HCT116 (cell line): ENCODE measurements around the gene SNN. TPM values are rescaled to one million over a fixed set of nuclear protein-coding genes. Genes with fewer than 3 reads are reported as not detected.

Experiments
- ATAC-seq: fragments of 200-7000 bp; cut with Tn5 transposase; 2 replicates; pipeline ENCODE4 v1.9.1; 2020; ENCODE audit warnings: mild to moderate bottlenecking, moderate library complexity
- BruUV-seq: library from RNA; stranded (reverse); fragments of 400-500 nt; replicated peaks from 2 replicates; lab custom pipeline; 2021; lab: Mats Ljungman, UMichigan
- CTCF ChIA-PET: fragments of 300-600 bp; sonication (Branson Sonifier 250); formaldehyde crosslinking; loops from one replicate; lab custom pipeline; 2021; ENCODE audit warnings: antibody characterized with exemption; lab: Charles Lee
- POLR2A ChIA-PET: fragments of 300-600, 350-600 bp; sonication (Branson Sonifier 250); formaldehyde crosslinking; loops from one replicate; lab custom pipeline; 2021; ENCODE audit warnings: antibody characterized with exemption; lab: Charles Lee
- RAD21 ChIA-PET, 2 experiments: fragments of 300-600 bp; sonication (Branson Sonifier 250); formaldehyde crosslinking; loops; one replicate each; lab custom pipeline; 2023; ENCODE audit warnings: low total read pairs in 2 of 2; ENCODE audit not compliant: uncharacterized antibody in 2 of 2, unreplicated experiment in 2 of 2, low non-redundant PET in 1 of 2; lab: Charles Lee
- DNase-seq: peaks from one replicate; pipeline ENCODE4 v3.0.0-alpha.2; 2010; ENCODE audit warnings: low read depth, low spot score
- H2AFZ ChIP-seq: fragments of 200-600 bp; shearing (Covaris generic), sonication (generic); 2 replicates; pipeline ENCODE4 v1.6.1; 2017; ENCODE audit warnings: low read depth, mixed run types, mixed read lengths, antibody characterized with exemption, low read length; ENCODE audit not compliant: poor library complexity, severe bottlenecking
- H3K27ac ChIP-seq: 2 replicates; pipeline ENCODE4 v1.5.1; 2012; ENCODE audit warnings: low read depth, low read length
- H3K27me3 ChIP-seq: fragments of 200-600 bp; sonication (generic); 2 replicates; pipeline ENCODE4 v1.6.1; 2016; ENCODE audit warnings: mixed run types, low read length, mixed read lengths; ENCODE audit not compliant: insufficient read depth
- H3K36me3 ChIP-seq, 2 experiments: fragments of 200-500 bp in 1 of 2; fragments of 200-600 bp in 1 of 2; sonication (Bioruptor generic) in 1 of 2; sonication (generic) in 1 of 2; 2 replicates each; pipeline versions ENCODE4 v1.5.1 to v1.6.1; 2014 to 2016; ENCODE audit warnings: low read length in 2 of 2, inconsistent platforms in 1 of 2, mixed read lengths in 1 of 2, mixed run types in 1 of 2; ENCODE audit not compliant: insufficient read depth in 2 of 2, control insufficient read depth in 1 of 2
- H3K4me1 ChIP-seq, 2 experiments: fragments of 200-600 bp in 1 of 2; sonication (generic) in 1 of 2; 2 replicates each; pipeline versions ENCODE4 v1.5.1 to v1.6.1; 2012 to 2017; ENCODE audit warnings: low read length in 2 of 2, inconsistent platforms in 1 of 2, mild to moderate bottlenecking in 1 of 2, mixed read lengths in 1 of 2, mixed run types in 1 of 2, moderate library complexity in 1 of 2; ENCODE audit not compliant: insufficient read depth in 2 of 2, control insufficient read depth in 1 of 2
- H3K4me2 ChIP-seq: fragments of 200-600 bp; sonication (generic); 2 replicates; pipeline ENCODE4 v1.6.1; 2017; ENCODE audit warnings: mixed run types, low read length, mixed read lengths
- H3K4me3 ChIP-seq, 2 experiments: fragments of 200-600 bp in 1 of 2; sonication (generic) in 1 of 2; replicated peaks in 1 of 2; 2 replicates each; pipeline ENCODE4 v1.5.1; 2011 to 2016; ENCODE audit warnings: low read length in 2 of 2, control low read depth in 1 of 2, low read depth in 1 of 2, mild to moderate bottlenecking in 1 of 2, mixed read lengths in 1 of 2, mixed run types in 1 of 2
- H3K79me2 ChIP-seq: fragments of 200-600 bp; sonication (generic); 2 replicates; pipeline ENCODE4 v1.6.1; 2017; ENCODE audit warnings: mild to moderate bottlenecking, mixed run types, low read length, moderate library complexity, mixed read lengths; ENCODE audit not compliant: insufficient read depth
- H3K9ac ChIP-seq: fragments of 200-600 bp; sonication (generic); 2 replicates; pipeline ENCODE4 v1.6.1; 2016; ENCODE audit warnings: low read length, mixed read lengths
- H3K9me2 ChIP-seq: fragments of 200-600 bp; sonication (generic), shearing (Covaris generic); 2 replicates; pipeline ENCODE4 v1.6.1; 2017; ENCODE audit warnings: mixed run types, mild to moderate bottlenecking, moderate library complexity; ENCODE audit not compliant: insufficient read depth
- H3K9me3 ChIP-seq, 2 experiments: fragments of 200-500 bp in 1 of 2; fragments of 200-600 bp in 1 of 2; sonication (Bioruptor generic) in 1 of 2; sonication (generic) in 1 of 2; 2 replicates each; pipeline ENCODE4 v1.6.1; 2014 to 2017; ENCODE audit warnings: low read length in 2 of 2, mixed read lengths in 2 of 2, inconsistent platforms in 1 of 2, low read depth in 1 of 2, mild to moderate bottlenecking in 1 of 2, mixed run types in 1 of 2, moderate library complexity in 1 of 2; ENCODE audit not compliant: control insufficient read depth in 1 of 2, insufficient read depth in 1 of 2
- H4K20me1 ChIP-seq: fragments of 200-600 bp; sonication (generic), shearing (Covaris generic); 2 replicates; pipeline ENCODE4 v1.6.1; 2017; ENCODE audit warnings: mixed run types, mild to moderate bottlenecking, moderate library complexity; ENCODE audit not compliant: insufficient read depth
- CBX3 ChIP-seq: IDR thresholded peaks from 2 replicates; pipeline ENCODE4 v1.6.1; 2012; ENCODE audit warnings: low read depth
- CEBPB ChIP-seq: IDR thresholded peaks from 2 replicates; pipeline ENCODE4 v1.6.1; 2012; ENCODE audit warnings: low read depth
- EGR1 ChIP-seq: IDR thresholded peaks from 2 replicates; pipeline ENCODE4 v1.6.1; 2012; ENCODE audit warnings: low read depth
- ELF1 ChIP-seq: IDR thresholded peaks from 2 replicates; pipeline ENCODE4 v1.6.1; 2012; ENCODE audit warnings: low read depth, borderline replicate concordance
- EZH2 ChIP-seq: fragments of 200-600 bp; sonication (generic); IDR thresholded peaks from 2 replicates; pipeline ENCODE4 v1.6.1; 2017; ENCODE audit warnings: antibody characterized with exemption, mixed run types
- JUND ChIP-seq: IDR thresholded peaks from 2 replicates; pipeline ENCODE4 v1.6.1; 2012
- POLR2A ChIP-seq: IDR thresholded peaks from 2 replicates; pipeline ENCODE4 v1.7.0; 2011; ENCODE audit warnings: borderline replicate concordance; ENCODE audit not compliant: insufficient read depth, insufficient read length; ENCODE audit errors: extremely low read depth
- POLR2AphosphoS5 ChIP-seq: IDR thresholded peaks from 2 replicates; pipeline ENCODE4 v1.6.1; 2011; ENCODE audit warnings: mild to moderate bottlenecking, low read depth, low read length, moderate library complexity
- RAD21 ChIP-seq: IDR thresholded peaks from 2 replicates; pipeline ENCODE4 v1.6.1; 2012; ENCODE audit warnings: low read depth, mild to moderate bottlenecking
- SIN3A ChIP-seq: IDR thresholded peaks from 2 replicates; pipeline ENCODE4 v1.6.1; 2012; ENCODE audit warnings: low read depth
- SP1 ChIP-seq: IDR thresholded peaks from 2 replicates; pipeline ENCODE4 v1.6.1; 2012; ENCODE audit warnings: low read depth
- TCF7L2 ChIP-seq: IDR thresholded peaks from 2 replicates; pipeline ENCODE4 v1.7.0; 2011; ENCODE audit warnings: borderline replicate concordance, inconsistent platforms; ENCODE audit not compliant: insufficient read depth, insufficient read length; ENCODE audit errors: extremely low read depth
- YY1 ChIP-seq: IDR thresholded peaks from 2 replicates; pipeline ENCODE4 v1.6.1; 2011; ENCODE audit warnings: low read length, low read depth, moderate library complexity, mild to moderate bottlenecking; ENCODE audit not compliant: insufficient replicate concordance; ENCODE audit errors: extremely low read depth
- ZNF274 ChIP-seq: fragments of 200-500 bp; sonication (Bioruptor generic); IDR thresholded peaks from 2 replicates; pipeline ENCODE4 v1.6.1; 2014; ENCODE audit warnings: mild to moderate bottlenecking, low read depth, low read length, inconsistent platforms
- intact Hi-C: fragments of 100-400 bp; cut with micrococcal nuclease; formaldehyde crosslinking; loops from 2 replicates; pipeline ENCODE4 v1.10.0; 2022
- total RNA-seq: library from RNA; stranded (reverse); gene quantifications from one replicate; pipeline ENCODE4 v1.2.1, GENCODE V29; 2021; ENCODE audit not compliant: unreplicated experiment
- TF ChIP-seq, protein P1 (sequence below): IDR thresholded peaks from 2 replicates; pipeline ENCODE4 v1.6.1; 2011; ENCODE audit warnings: mild to moderate bottlenecking, low read length, moderate library complexity; ENCODE audit not compliant: insufficient replicate concordance; ENCODE audit errors: extremely low read depth
- TF ChIP-seq, protein P2 (sequence below), 3 experiments: fragments of 200-600 bp in 1 of 3; sonication (generic) in 1 of 3; IDR thresholded peaks in 2 of 3; conservative IDR thresholded peaks in 1 of 3; 2 replicates each; pipeline ENCODE4 v1.5.1; 2012 to 2017; ENCODE audit warnings: low read depth in 2 of 3, low read length in 2 of 3, antibody characterized with exemption in 1 of 3, borderline replicate concordance in 1 of 3, control low read depth in 1 of 3, mild to moderate bottlenecking in 1 of 3, mixed read lengths in 1 of 3, mixed run types in 1 of 3, moderate library complexity in 1 of 3; ENCODE audit not compliant: insufficient read depth in 1 of 3
- TF ChIP-seq, protein P3 (sequence below): IDR thresholded peaks from 2 replicates; pipeline ENCODE4 v1.6.1; 2012

SNN gene
- total RNA-seq, 1 experiment from 2014 or later = 12.2 TPM

DNA sequence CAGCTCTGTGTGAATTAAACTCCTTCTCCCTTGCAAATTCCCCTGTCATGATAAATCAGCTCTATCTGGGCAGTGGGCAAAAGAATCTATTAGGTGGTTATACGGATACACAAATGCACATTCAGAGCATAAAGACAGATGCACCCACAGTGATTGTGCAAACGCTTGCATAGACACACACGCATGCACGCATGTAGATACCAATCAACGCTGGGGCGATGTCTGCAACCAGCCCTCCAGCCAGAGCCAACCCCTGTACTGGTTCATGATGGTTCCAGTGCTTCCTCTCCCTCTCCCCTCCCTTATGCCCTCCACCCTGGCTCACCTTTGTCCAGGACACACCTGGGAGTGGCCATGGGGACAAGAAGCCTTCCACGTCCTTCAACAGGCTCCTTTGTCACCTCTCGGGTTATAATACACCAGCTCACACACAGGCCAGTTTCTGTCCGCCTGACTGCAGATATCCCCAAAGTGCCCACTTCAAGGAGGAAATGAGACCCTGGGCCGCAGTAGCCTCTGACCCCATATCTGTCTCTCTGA is 33.1 kb upstream of the SNN start:
- DNase-seq (no peak), ATAC-seq (no peak)
- POLR2A ChIA-PET = no interaction called here
- CTCF ChIA-PET = no interaction called here
- Histone ChIP-seq H4K20me1 (no peaks in the 10 kb centered on the region), H3K27ac (no peak overlapping the region), H3K4me2 (no peak overlapping the region), H3K79me2 (no peaks in the 10 kb centered on the region), H2AFZ (no peak overlapping the region), H3K9ac (no peak overlapping the region)
- no TSS peak for BruUV-seq
- intact Hi-C loops = no loop called here
- RAD21 ChIA-PET = no interaction called here
- TF ChIP-seq JUND (no peak), RAD21 (no peak)
- TF ChIP-seq, all 23 proteins: peak for 0
- no peaks in the 10 kb centered on the region for H3K27me3 ChIP-seq
- H3K4me3 ChIP-seq = no peak overlapping the region
- H3K9me3 ChIP-seq = no peaks in the 10 kb centered on the region
- H3K36me3 ChIP-seq = no peaks in the 10 kb centered on the region
- peaks cover 15 to 21% of the 10 kb centered on the region in 2 experiments for H3K4me1 ChIP-seq
- H3K9me2 ChIP-seq = no peaks in the 10 kb centered on the region

DNA sequence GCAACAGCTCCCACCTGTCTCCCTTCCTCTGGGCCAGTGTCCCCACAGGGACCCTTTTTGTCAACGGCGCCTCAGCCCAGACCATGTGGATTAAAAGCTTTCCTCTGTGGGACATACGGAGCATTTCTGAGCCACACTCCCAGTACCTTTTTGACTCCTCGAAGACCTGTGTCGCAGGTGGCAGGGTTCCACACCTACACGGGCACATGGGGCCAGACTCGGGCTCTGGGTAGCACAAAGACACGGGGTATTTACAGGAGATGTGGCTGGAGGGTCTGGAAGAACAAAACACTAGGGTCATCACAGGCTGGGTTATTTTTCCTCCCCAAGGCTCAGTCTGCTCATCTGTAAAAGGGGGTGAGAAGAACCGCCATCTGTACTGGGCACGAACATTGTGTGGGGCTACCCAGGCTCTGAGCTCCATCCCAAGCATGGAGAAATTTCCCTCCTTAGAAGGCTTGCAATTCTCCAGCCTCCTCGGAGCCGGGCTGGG is 32.5 kb upstream of the SNN start:
- no peak for ATAC-seq
- no peak overlapping the region for H3K4me2 ChIP-seq
- H2AFZ ChIP-seq = no peak overlapping the region
- H3K9me3 ChIP-seq = no peaks in the 10 kb centered on the region
- peaks cover 20 to 25% of the 10 kb centered on the region in 2 experiments for H3K4me1 ChIP-seq
- TF ChIP-seq RAD21 (no peak), JUND (no peak), EZH2 (no peak), POLR2AphosphoS5 (no peak), ZNF274 (no peak), TCF7L2 (no peak), CEBPB (no peak), POLR2A (no peak), SIN3A (no peak), SP1 (no peak), ELF1 (no peak), YY1 (no peak), CBX3 (no peak), EGR1 (no peak)
- TF ChIP-seq, protein P1, sequence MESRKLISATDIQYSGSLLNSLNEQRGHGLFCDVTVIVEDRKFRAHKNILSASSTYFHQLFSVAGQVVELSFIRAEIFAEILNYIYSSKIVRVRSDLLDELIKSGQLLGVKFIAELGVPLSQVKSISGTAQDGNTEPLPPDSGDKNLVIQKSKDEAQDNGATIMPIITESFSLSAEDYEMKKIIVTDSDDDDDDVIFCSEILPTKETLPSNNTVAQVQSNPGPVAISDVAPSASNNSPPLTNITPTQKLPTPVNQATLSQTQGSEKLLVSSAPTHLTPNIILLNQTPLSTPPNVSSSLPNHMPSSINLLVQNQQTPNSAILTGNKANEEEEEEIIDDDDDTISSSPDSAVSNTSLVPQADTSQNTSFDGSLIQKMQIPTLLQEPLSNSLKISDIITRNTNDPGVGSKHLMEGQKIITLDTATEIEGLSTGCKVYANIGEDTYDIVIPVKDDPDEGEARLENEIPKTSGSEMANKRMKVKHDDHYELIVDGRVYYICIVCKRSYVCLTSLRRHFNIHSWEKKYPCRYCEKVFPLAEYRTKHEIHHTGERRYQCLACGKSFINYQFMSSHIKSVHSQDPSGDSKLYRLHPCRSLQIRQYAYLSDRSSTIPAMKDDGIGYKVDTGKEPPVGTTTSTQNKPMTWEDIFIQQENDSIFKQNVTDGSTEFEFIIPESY = no peak
- TF ChIP-seq, protein P2, sequence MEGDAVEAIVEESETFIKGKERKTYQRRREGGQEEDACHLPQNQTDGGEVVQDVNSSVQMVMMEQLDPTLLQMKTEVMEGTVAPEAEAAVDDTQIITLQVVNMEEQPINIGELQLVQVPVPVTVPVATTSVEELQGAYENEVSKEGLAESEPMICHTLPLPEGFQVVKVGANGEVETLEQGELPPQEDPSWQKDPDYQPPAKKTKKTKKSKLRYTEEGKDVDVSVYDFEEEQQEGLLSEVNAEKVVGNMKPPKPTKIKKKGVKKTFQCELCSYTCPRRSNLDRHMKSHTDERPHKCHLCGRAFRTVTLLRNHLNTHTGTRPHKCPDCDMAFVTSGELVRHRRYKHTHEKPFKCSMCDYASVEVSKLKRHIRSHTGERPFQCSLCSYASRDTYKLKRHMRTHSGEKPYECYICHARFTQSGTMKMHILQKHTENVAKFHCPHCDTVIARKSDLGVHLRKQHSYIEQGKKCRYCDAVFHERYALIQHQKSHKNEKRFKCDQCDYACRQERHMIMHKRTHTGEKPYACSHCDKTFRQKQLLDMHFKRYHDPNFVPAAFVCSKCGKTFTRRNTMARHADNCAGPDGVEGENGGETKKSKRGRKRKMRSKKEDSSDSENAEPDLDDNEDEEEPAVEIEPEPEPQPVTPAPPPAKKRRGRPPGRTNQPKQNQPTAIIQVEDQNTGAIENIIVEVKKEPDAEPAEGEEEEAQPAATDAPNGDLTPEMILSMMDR (IDR thresholded peaks at IDR 0.05 in 2 of 3, conservative IDR thresholded peaks at IDR 0.05 in 1 of 3; ENCODE audit: borderline replicate concordance in 1 of 3, insufficient read depth in 1 of 3, low read depth in 2 of 3, low read length in 2 of 3) = no peak
- TF ChIP-seq, protein P3, sequence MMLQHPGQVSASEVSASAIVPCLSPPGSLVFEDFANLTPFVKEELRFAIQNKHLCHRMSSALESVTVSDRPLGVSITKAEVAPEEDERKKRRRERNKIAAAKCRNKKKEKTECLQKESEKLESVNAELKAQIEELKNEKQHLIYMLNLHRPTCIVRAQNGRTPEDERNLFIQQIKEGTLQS = no peak
- no peaks in the 10 kb centered on the region for H3K27me3 ChIP-seq
- H3K36me3 ChIP-seq = no peaks in the 10 kb centered on the region
- no peak for DNase-seq
- RAD21 ChIA-PET = no interaction called here
- H4K20me1 ChIP-seq = no peaks in the 10 kb centered on the region
- no peaks in the 10 kb centered on the region for H3K79me2 ChIP-seq
- H3K27ac ChIP-seq = no peak overlapping the region
- no peak overlapping the region for H3K4me3 ChIP-seq
- H3K9me2 ChIP-seq = no peaks in the 10 kb centered on the region
- intact Hi-C loops = no loop called here
- no TSS peak for BruUV-seq
- POLR2A ChIA-PET = interaction anchor here (1.1 kb wide), 1 partner anchor 9 kb away, joined by 5 read pairs; no protein-coding TSS in a partner anchor
- CTCF ChIA-PET = interaction anchor here (1.0 kb wide), 1 partner anchor 228 kb away, joined by 3 read pairs; no protein-coding TSS in a partner anchor
- no peak overlapping the region for H3K9ac ChIP-seq
